ENCODE measurements around the gene ZBTB37.
A peak's percentile ranks its signal among the peaks of the same experiment; 100 is the strongest.

Gene ZBTB37

GRCh38 chr1:173868266-173869020 lies at the start of gene ZBTB37:
TSS of gene ZBTB37 (plus strand) at chr1:173868380. CDS start at chr1:173870226, 1,846 bp downstream.
- no peak for TF ChIP-seq CTCF (IDR thresholded peaks at IDR 0.05; ENCODE audit: extremely low read depth, insufficient read depth, missing control alignments)
- in situ Hi-C loops (cut with MboI; ENCODE audit: low pct_unique_long_range_greater_than_20kb, low sequenced_read_pairs, unreplicated experiment) = no loop called here
- DNase-seq (ENCODE audit: low spot score) = peak; percentile 85

- in situ Hi-C loops (cut with MboI; ENCODE audit: low pct_unique_long_range_greater_than_20kb, low sequenced_read_pairs, unreplicated experiment) = loop anchor here (25.0 kb wide), 2 partner anchors 606 to 1081 kb away; partner anchors contain the start of gene TNFSF4
- DNase-seq (ENCODE audit: low spot score) = no peak
- no peak for TF ChIP-seq CTCF (IDR thresholded peaks at IDR 0.05; ENCODE audit: extremely low read depth, insufficient read depth, missing control alignments)
Observed at GRCh38 chr1:173818459-173818858, 49.7 kb upstream of the ZBTB37 start.

- no peak for TF ChIP-seq CTCF (IDR thresholded peaks at IDR 0.05; ENCODE audit: extremely low read depth, insufficient read depth, missing control alignments)
- in situ Hi-C loops (cut with MboI; ENCODE audit: low pct_unique_long_range_greater_than_20kb, low sequenced_read_pairs, unreplicated experiment) = loop anchor here (10.0 to 25.0 kb wide), 3 partner anchors 387 to 1084 kb away; partner anchors contain the start of gene TNFSF4
- DNase-seq (ENCODE audit: low spot score) = no peak
Observed at GRCh38 chr1:173821680-173822079, 46.5 kb upstream of the ZBTB37 start.

GRCh38 chr1:173823781-173824314 lies 44.3 kb upstream of the ZBTB37 start:
- no peak for TF ChIP-seq CTCF (IDR thresholded peaks at IDR 0.05; ENCODE audit: extremely low read depth, insufficient read depth, missing control alignments)
- in situ Hi-C loops (cut with MboI; ENCODE audit: low pct_unique_long_range_greater_than_20kb, low sequenced_read_pairs, unreplicated experiment) = loop anchor here (10.0 to 25.0 kb wide), 3 partner anchors 389 to 1087 kb away; partner anchors contain the start of gene TNFSF4
- no peak for DNase-seq (ENCODE audit: low spot score)

GRCh38 chr1:173824315-173825081 lies 43.7 kb upstream of the ZBTB37 start, which contains the start of the genes CENPL and DARS2:
TSS of gene CENPL (minus strand) at chr1:173824883. CDS start at chr1:173811299, 13,584 bp downstream.
TSS of gene DARS2 (plus strand) at chr1:173824673. CDS start at chr1:173825230, 557 bp downstream.
- peak; percentile 88 for DNase-seq (ENCODE audit: low spot score)
- peak; percentile 19 for TF ChIP-seq CTCF (IDR thresholded peaks at IDR 0.05; ENCODE audit: extremely low read depth, insufficient read depth, missing control alignments)
- in situ Hi-C loops (cut with MboI; ENCODE audit: low pct_unique_long_range_greater_than_20kb, low sequenced_read_pairs, unreplicated experiment) = loop anchor here (10.0 to 25.0 kb wide), 3 partner anchors 390 to 1087 kb away; partner anchors contain the start of gene TNFSF4

- in situ Hi-C loops (cut with MboI; ENCODE audit: low pct_unique_long_range_greater_than_20kb, low sequenced_read_pairs, unreplicated experiment) = loop anchor here (10.0 kb wide), 1 partner anchor 393 kb away; no protein-coding TSS in a partner anchor
- DNase-seq (ENCODE audit: low spot score) = no peak
- no peak for TF ChIP-seq CTCF (IDR thresholded peaks at IDR 0.05; ENCODE audit: extremely low read depth, insufficient read depth, missing control alignments)
Observed at GRCh38 chr1:173827611-173828010, 40.6 kb upstream of the ZBTB37 start.
